ENCODE results near the gene DKK3. TPM values are rescaled to one million over a fixed set of nuclear protein-coding genes. Genes with fewer than 3 reads are reported as not detected.
A peak's percentile ranks its signal among the peaks of the same experiment; 100 is the strongest.

DKK3 gene
- polyA plus RNA-seq, 2 of the 4 experiments (the other 2 are of a cell fraction), result 18.4 to 20.8 TPM

DNA sequence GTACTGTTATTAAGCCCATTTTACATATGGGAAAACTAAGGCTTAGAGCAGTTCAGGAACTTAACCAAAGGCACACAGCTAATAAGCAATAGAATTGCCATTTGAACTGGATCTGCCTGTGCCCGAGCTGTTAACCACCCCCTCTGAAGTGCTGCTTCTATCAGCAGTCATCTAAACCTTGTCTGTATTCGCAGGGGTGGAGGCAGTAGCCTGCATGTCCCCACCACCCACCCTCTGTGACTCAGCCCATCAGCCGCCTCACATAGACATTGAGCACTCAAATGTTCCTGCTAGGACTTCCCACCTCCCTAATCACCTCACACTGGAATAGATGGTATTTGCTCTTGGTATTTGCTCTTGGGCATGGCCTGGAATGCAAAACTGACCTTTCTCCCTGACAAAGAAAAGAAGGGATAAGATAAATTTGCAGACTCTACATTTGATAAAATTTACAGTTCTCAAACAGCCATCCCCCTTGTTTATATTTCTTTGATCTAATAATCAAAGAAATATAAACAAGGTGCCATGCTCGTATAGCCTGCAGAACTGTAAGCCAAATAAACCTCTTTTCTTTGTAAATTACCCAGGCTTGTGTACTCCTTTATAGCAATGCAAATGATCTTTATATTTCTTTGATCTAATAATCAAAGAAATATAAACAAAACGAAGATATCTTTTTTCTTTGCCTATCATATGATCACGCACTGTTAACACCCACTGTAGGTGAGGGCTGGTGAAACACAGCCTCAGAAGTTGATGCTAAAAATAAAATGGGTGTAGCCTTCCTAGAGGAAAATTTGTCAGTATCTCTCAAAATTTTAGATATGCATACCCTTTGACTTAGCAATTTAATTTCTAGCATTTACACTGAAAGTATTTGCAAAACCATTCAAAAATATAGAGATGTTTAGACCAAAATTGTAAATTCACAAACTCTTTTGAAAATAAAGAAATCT lies 15.9 kb downstream of the DKK3 start:
- FAIRE-seq (no peak), ATAC-seq (peak in 1 of 2 experiments; percentile 56; a peak in 4 of 6 replicates), DNase-seq (ENCODE audit: low read depth in 1 of 2, low spot score in 1 of 2) (peak in 1 of 2 experiments; percentile 64)
- CTCF ChIA-PET, result interaction anchor here (1.4 to 1.7 kb wide), 2 partner anchors 14 to 194 kb away, joined by 3 to 4 read pairs; no protein-coding TSS in a partner anchor
- WGBS (ENCODE audit: missing lambda C conversion rate), result 36% methylated on average over 6 of the region's 6 CpGs
- POLR2A ChIA-PET, result no interaction called here
- peak overlapping the region; percentile 45 to 71; a peak in 5 of 6 replicates for H3K27ac ChIP-seq
- H3K4me1 ChIP-seq, result peaks cover 54% of the 10 kb centered on the region
- H3K9me3 ChIP-seq, result no peaks in the 10 kb centered on the region
- peak overlapping the region; percentile 57 for H3K4me2 ChIP-seq
- TF ChIP-seq SMC3 (IDR thresholded peaks at IDR 0.05) (no peak), FOSL2 (IDR thresholded peaks at IDR 0.05) (0 out of 2 replicates have a peak, but pooled peaks have one; percentile 34), FOSL2 (CRISPR knock-in tag; IDR thresholded peaks at IDR 0.05) (peak; percentile 26; the same call in 1 of the 2 replicates), MAFK (IDR thresholded peaks at IDR 0.05; ENCODE audit: partially characterized antibody) (no peak), JUNB (IDR thresholded peaks at IDR 0.05) (peak; percentile 43), GATA3 (IDR thresholded peaks at IDR 0.05; ENCODE audit: borderline replicate concordance) (peak; percentile 42; the same call in 1 of the 2 replicates), KDM1A (IDR thresholded peaks at IDR 0.05; ENCODE audit: low read depth) (peak; percentile 16; the same call in 1 of the 2 replicates)
- TF ChIP-seq, protein P1, sequence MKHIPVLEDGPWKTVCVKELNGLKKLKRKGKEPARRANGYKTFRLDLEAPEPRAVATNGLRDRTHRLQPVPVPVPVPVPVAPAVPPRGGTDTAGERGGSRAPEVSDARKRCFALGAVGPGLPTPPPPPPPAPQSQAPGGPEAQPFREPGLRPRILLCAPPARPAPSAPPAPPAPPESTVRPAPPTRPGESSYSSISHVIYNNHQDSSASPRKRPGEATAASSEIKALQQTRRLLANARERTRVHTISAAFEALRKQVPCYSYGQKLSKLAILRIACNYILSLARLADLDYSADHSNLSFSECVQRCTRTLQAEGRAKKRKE (CRISPR knock-in tag; IDR thresholded peaks at IDR 0.05; ENCODE audit: low read depth), result no peak
- no peak overlapping the region for H3K4me3 ChIP-seq

DNA sequence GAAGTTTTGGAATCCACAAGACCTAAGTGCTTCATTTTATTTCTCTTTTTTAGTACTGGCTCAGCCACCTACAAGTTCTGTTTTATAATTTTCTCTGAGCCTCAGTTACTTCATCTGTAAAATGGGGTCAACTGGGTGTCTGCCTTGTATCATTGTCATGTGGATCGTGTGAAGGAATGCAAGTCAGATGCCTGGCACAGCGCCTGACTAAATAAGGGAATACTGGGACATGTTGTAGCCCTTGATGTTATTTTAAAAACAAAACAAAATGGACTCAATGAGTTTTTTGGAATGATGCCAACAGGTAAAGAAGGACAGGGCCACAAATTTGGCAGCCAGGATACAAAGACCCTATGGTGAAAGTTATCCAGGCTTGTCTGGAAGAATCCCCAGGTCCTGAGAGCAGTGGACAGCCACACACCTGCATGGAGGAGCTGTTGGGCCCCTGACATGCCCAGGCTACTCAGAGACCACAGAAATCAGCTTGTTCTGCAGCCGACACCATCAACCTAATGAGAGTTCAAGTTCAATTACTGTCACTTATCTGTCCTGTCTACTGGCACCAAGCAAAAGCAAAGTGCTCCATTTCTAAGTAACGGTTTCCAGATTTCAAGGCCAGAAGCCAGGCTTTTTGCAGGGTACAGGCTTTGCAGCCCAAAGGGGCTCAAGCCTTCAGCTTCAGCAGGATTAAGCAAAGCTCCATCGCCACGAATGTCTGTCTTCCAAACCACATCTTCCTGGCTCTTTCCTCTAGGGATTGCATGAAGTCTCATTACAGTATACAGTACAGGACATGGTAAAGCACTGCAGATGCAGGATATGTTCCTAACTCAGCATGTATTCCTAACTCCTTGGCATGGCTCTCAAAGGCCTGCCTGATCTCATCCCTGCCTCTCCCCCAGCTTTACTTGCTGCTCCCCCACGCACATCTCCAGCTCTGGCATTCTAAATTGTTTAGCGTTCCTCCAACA lies 18.4 kb downstream of the DKK3 start:
- Histone ChIP-seq H3K4me3 (no peak overlapping the region), H3K4me1 (peaks cover 66% of the 10 kb centered on the region), H3K27ac (peak overlapping the region; percentile 45 to 71; a peak in 3 of 6 replicates), H3K4me2 (no peak overlapping the region), H3K9me3 (no peaks in the 10 kb centered on the region)
- CTCF ChIA-PET, result interaction anchor here (0.9 to 1.8 kb wide), 4 partner anchors 19 to 59 kb away, joined by 3 to 7 read pairs (median 3); no protein-coding TSS in a partner anchor
- DNase-seq (ENCODE audit: low read depth in 1 of 2, low spot score in 1 of 2) (no peak), ATAC-seq (no peak), FAIRE-seq (no peak)
- POLR2A ChIA-PET, result no interaction called here
- peak; percentile 80 for TF ChIP-seq KDM1A (IDR thresholded peaks at IDR 0.05; ENCODE audit: low read depth)
- TF ChIP-seq, protein P2, sequence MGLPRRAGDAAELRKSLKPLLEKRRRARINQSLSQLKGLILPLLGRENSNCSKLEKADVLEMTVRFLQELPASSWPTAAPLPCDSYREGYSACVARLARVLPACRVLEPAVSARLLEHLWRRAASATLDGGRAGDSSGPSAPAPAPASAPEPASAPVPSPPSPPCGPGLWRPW (IDR thresholded peaks at IDR 0.05), result no peak
- TF ChIP-seq, protein P3, sequence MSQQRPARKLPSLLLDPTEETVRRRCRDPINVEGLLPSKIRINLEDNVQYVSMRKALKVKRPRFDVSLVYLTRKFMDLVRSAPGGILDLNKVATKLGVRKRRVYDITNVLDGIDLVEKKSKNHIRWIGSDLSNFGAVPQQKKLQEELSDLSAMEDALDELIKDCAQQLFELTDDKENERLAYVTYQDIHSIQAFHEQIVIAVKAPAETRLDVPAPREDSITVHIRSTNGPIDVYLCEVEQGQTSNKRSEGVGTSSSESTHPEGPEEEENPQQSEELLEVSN (IDR thresholded peaks at IDR 0.05; ENCODE audit: borderline replicate concordance, low read depth), result no peak
- 84% methylated on average over 8 of the region's 8 CpGs for WGBS (ENCODE audit: missing lambda C conversion rate)

DNA sequence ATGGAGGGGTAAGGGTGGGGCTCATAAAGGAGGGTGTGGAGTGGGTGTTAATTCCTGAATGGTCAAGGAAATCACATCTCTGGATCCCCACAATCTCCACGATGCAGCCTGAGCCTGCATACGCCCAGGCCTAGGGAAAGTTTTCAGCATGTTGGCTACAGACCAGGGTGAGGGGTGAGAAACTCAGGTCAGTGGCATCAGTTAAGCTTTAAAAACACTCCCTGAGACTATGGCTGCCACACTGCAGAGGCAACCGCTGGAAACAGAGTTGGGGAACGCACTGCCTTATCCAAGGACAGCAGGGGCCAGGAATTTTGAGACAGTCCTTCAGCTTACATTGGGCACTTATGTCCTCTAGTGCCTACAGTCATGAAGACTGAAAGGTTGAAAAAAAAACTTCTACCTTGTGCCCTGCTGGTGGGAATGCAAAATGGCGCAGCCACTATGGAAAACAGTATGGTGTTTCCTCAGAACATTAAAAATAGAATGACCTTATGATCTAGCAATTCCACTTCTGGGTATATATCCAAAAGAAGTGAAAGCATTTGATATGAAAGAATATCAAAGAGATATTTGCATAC lies 19.7 kb downstream of the DKK3 start:
- 93% methylated on average over 4 of the region's 5 CpGs for WGBS (ENCODE audit: missing lambda C conversion rate)
- Histone ChIP-seq H3K4me3 (no peak overlapping the region), H3K9me3 (no peaks in the 10 kb centered on the region), H3K27ac (peak overlapping the region; percentile 80 to 86), H3K4me1 (peaks cover 61% of the 10 kb centered on the region), H3K4me2 (peak overlapping the region; percentile 65)
- ChIA-PET POLR2A (no interaction called here), CTCF (interaction anchor here (0.6 to 1.9 kb wide), 4 partner anchors 9 to 27 kb away, joined by 3 to 10 read pairs (median 3); no protein-coding TSS in a partner anchor)
- peak; percentile 14 to 50; a peak in 4 of 6 replicates for ATAC-seq
- no peak for FAIRE-seq
- no peak for DNase-seq (ENCODE audit: low read depth in 1 of 2, low spot score in 1 of 2)
- TF ChIP-seq RNF2 (IDR thresholded peaks at IDR 0.05; ENCODE audit: borderline replicate concordance, low read depth) (no peak), SREBF2 (IDR thresholded peaks at IDR 0.05) (no peak), NPAS2 (CRISPR knock-in tag; IDR thresholded peaks at IDR 0.05; ENCODE audit: borderline replicate concordance) (no peak), RARB (CRISPR knock-in tag; IDR thresholded peaks at IDR 0.05) (no peak), MYC (IDR thresholded peaks at IDR 0.05; ENCODE audit: borderline replicate concordance, low read length) (no peak), ZFP36 (IDR thresholded peaks at IDR 0.05; ENCODE audit: borderline replicate concordance, partially characterized antibody) (no peak), NR3C1 (IDR thresholded peaks at IDR 0.05) (no peak), HOXA7 (CRISPR knock-in tag; IDR thresholded peaks at IDR 0.05) (no peak), GATA3 (IDR thresholded peaks at IDR 0.05; ENCODE audit: borderline replicate concordance) (no peak), EHF (CRISPR knock-in tag; IDR thresholded peaks at IDR 0.05) (no peak), CBX8 (IDR thresholded peaks at IDR 0.05) (no peak), PHF8 (IDR thresholded peaks at IDR 0.05; ENCODE audit: borderline replicate concordance, low read depth) (no peak)
- TF ChIP-seq, protein P3 (IDR thresholded peaks at IDR 0.05; ENCODE audit: borderline replicate concordance, low read depth), result no peak
- TF ChIP-seq, protein P4, sequence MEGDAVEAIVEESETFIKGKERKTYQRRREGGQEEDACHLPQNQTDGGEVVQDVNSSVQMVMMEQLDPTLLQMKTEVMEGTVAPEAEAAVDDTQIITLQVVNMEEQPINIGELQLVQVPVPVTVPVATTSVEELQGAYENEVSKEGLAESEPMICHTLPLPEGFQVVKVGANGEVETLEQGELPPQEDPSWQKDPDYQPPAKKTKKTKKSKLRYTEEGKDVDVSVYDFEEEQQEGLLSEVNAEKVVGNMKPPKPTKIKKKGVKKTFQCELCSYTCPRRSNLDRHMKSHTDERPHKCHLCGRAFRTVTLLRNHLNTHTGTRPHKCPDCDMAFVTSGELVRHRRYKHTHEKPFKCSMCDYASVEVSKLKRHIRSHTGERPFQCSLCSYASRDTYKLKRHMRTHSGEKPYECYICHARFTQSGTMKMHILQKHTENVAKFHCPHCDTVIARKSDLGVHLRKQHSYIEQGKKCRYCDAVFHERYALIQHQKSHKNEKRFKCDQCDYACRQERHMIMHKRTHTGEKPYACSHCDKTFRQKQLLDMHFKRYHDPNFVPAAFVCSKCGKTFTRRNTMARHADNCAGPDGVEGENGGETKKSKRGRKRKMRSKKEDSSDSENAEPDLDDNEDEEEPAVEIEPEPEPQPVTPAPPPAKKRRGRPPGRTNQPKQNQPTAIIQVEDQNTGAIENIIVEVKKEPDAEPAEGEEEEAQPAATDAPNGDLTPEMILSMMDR (IDR thresholded peaks at IDR 0.05), result no peak

Measured in A549 (cell line).